ENCODE measurements around the gene RAD51B.

Gene RAD51B

DNA sequence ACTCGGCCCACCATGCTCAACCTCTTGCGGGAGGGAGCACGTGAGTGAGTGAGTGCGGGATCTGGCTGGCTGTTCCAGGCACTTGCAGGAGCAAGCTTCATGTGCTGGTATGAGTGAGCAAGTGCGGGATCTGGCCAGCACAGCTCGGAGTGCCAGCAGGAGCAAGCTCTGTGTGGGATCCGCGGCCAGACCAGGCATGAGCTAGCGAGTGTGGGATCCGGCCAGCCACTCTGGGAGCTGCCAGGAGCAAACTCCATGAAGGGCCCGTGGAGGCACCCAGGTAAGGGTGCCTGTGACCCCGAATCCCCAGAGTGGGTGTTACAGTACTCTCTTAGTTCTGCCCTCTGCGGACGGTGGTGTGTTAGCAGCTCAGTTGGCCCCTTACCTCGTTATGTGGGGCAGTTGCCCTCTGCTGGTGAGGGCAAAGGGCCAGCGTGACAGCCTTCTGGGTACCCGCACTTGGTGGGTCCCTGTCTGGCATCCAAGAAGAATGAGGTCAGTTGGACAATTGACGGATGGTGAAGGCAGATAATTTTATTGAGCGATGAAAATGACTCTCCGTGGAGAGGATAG lies 38.3 kb downstream of the RAD51B start:
- no peaks in the 10 kb centered on the region for H3K9me3 Mint-ChIP-seq
- no peaks in the 10 kb centered on the region for H3K27me3 Mint-ChIP-seq
- H3K36me3 Mint-ChIP-seq = peaks cover 2% of the 10 kb centered on the region
- H3K4me3 Mint-ChIP-seq = no peak overlapping the region
- peaks cover 5% of the 10 kb centered on the region for H3K4me1 Mint-ChIP-seq
- no peak overlapping the region for H3K27ac Mint-ChIP-seq

DNA sequence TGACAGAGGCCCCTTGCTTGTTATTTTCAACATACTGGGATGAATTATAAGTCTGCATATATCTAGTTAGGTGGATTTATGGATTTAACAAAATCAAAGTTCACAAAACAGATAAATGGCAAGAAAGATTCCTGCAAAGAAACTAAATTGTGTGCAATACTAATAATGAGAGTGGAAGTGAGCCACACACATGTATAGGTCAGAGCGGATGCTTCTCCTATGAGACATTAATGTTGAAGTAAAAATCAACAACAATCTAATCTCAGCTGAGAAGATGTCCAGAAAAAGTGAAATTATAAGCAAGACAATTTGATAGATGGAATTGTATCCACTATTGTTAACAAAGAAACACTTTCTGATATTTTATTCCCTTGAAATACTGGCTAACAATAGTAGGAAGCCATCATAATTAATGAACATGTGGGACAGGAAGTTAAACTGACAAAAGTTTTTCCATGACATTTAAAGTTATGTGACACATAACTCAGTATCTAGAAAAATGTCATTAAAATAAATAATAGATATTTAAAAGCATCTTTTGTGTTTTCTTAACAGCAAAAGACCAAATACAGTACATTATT lies 39.7 kb downstream of the RAD51B start:
- no peak overlapping the region for H3K27ac Mint-ChIP-seq
- H3K9me3 Mint-ChIP-seq = no peaks in the 10 kb centered on the region
- H3K27me3 Mint-ChIP-seq = no peaks in the 10 kb centered on the region
- H3K4me1 Mint-ChIP-seq = peaks cover 5% of the 10 kb centered on the region
- H3K36me3 Mint-ChIP-seq = peaks cover 2% of the 10 kb centered on the region
- no peak overlapping the region for H3K4me3 Mint-ChIP-seq

DNA sequence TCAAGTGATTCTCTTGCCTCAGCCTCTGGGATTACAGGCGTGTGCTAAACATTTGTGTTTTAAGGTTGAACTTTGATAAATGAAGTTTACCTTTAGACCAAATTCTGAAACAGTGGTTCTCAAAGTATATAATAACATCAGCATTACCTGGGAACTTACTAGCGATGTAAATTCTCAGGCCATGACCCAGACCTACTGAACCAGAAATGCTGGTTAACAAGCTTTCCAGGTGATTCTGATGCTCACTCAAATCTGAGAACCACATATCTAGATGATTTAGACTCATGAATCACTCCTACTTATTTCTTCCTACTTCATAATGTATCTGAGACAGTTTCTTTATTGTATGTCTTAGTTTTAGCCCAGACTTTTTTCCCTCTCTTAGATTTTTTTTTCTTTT lies 43.6 kb downstream of the RAD51B start:
- Mint-ChIP-seq H3K27ac (no peak overlapping the region), H3K4me3 (no peak overlapping the region), H3K36me3 (peaks cover 13% of the 10 kb centered on the region), H3K9me3 (no peaks in the 10 kb centered on the region), H3K27me3 (no peaks in the 10 kb centered on the region), H3K4me1 (peaks cover 12% of the 10 kb centered on the region)

- no peaks in the 10 kb centered on the region for H3K27me3 Mint-ChIP-seq
- no peaks in the 10 kb centered on the region for H3K36me3 Mint-ChIP-seq
- no peaks in the 10 kb centered on the region for H3K9me3 Mint-ChIP-seq
- no peaks in the 10 kb centered on the region for H3K4me1 Mint-ChIP-seq
- H3K27ac Mint-ChIP-seq = no peak overlapping the region
- H3K4me3 Mint-ChIP-seq = no peak overlapping the region
These were observed 55.8 kb downstream of the RAD51B start for GRCh38 chr14:67875175-67876006.

DNA sequence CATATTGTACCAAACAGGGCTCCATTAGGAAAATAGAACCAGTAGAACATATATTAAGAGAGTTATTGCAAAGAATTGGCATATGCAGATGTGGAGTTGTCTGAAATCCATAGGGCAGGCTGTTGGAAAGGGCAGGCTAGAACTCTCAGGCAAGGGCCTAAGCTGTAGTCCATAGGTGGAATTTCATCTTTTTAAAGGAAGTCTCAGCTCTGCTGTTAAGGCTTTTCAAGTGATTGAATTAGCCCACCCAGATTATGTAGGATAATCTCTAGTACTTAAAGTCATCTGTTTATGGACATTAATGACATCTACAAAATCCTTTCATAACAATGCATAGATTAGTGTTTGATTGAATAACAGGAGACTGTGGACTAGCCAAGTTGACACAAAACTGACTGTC lies 59.4 kb downstream of the RAD51B start:
- Mint-ChIP-seq H3K27me3 (no peaks in the 10 kb centered on the region), H3K9me3 (no peaks in the 10 kb centered on the region), H3K27ac (no peak overlapping the region), H3K36me3 (peaks cover 1% of the 10 kb centered on the region), H3K4me1 (peaks cover 22% of the 10 kb centered on the region), H3K4me3 (no peak overlapping the region)

GRCh38 chr14:67881225-67881624 lies 61.6 kb downstream of the RAD51B start:
- Mint-ChIP-seq H3K4me3 (no peak overlapping the region), H3K4me1 (peaks cover 29% of the 10 kb centered on the region), H3K27me3 (no peaks in the 10 kb centered on the region), H3K36me3 (peaks cover 2% of the 10 kb centered on the region), H3K27ac (peak overlapping the region; percentile 10), H3K9me3 (no peaks in the 10 kb centered on the region)

- no peak overlapping the region for H3K27ac Mint-ChIP-seq
- H3K4me1 Mint-ChIP-seq = peaks cover 29% of the 10 kb centered on the region
- peaks cover 10% of the 10 kb centered on the region for H3K36me3 Mint-ChIP-seq
- H3K4me3 Mint-ChIP-seq = no peak overlapping the region
- H3K27me3 Mint-ChIP-seq = no peaks in the 10 kb centered on the region
- H3K9me3 Mint-ChIP-seq = no peaks in the 10 kb centered on the region
These were observed 63.5 kb downstream of the RAD51B start for GRCh38 chr14:67882986-67883555.

DNA sequence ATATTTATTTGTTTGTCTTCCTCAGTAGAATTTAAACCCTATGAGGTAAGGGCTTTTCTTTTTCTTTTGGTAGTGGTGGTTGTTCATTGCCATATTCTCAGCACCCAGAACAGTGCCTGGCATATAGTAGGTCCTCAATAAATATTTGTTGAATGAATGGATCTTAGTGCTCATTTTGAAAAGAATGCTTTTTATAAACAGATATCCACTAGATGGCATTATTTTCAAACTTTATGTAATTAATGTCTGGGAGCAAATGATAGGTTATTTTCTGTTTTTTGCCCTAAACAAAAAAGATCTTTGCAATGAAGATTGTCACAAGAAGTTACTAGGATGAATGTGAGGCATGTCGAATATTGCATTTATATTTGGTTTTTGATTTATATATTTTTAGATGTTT lies 64.1 kb downstream of the RAD51B start:
- Mint-ChIP-seq H3K4me3 (no peak overlapping the region), H3K27ac (no peak overlapping the region), H3K4me1 (peaks cover 29% of the 10 kb centered on the region), H3K9me3 (no peaks in the 10 kb centered on the region), H3K36me3 (peaks cover 10% of the 10 kb centered on the region), H3K27me3 (no peaks in the 10 kb centered on the region)

DNA sequence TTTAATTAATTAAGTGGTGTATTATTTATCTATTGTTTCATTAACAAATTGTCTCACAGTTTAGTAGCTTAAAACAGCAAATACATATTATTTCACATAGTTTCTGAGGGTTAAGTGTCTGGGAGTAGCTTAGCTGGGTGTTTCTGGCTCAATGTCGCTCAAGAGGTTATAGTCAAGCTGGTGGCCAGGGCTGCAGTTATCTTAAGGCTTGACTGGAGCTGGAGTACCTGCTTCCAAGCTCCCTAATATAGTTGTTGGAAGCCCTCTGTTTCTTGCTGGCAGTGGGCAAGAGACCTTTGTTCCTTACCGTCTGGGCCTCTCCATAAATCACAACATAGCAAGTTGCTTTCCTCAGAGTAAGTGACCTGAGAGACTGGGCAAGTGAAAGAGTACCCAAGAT lies 66.6 kb downstream of the RAD51B start:
- no peaks in the 10 kb centered on the region for H3K27me3 Mint-ChIP-seq
- H3K4me1 Mint-ChIP-seq = peaks cover 25% of the 10 kb centered on the region
- H3K9me3 Mint-ChIP-seq = no peaks in the 10 kb centered on the region
- H3K4me3 Mint-ChIP-seq = no peak overlapping the region
- no peak overlapping the region for H3K27ac Mint-ChIP-seq
- H3K36me3 Mint-ChIP-seq = peaks cover 9% of the 10 kb centered on the region

DNA sequence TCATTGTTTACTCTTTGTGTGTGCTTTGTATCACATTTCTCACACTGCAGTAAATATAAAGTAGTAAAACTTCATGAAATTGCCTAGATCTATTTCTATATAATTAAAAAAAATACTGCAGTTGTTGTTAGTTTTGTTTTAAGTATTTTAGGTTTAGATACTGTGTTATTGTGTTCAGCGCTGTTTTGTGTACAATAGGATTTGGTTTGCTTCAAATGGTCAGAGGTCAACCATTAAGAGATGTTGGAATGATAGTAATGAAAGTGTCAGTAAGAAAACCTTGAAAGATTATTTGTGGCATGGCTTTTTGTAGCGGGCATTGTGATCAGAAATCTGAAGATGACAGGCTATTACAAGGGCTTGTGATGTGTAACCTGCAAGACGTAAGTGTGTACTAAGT lies 67.9 kb downstream of the RAD51B start:
- Mint-ChIP-seq H3K27ac (no peak overlapping the region), H3K9me3 (no peaks in the 10 kb centered on the region), H3K4me3 (no peak overlapping the region), H3K27me3 (no peaks in the 10 kb centered on the region), H3K4me1 (peaks cover 14% of the 10 kb centered on the region), H3K36me3 (peaks cover 9% of the 10 kb centered on the region)

GRCh38 chr14:67889455-67889854 lies 69.9 kb downstream of the RAD51B start:
- Mint-ChIP-seq H3K27ac (no peak overlapping the region), H3K36me3 (peaks cover 9% of the 10 kb centered on the region), H3K4me3 (no peak overlapping the region), H3K27me3 (no peaks in the 10 kb centered on the region), H3K4me1 (peaks cover 5% of the 10 kb centered on the region), H3K9me3 (no peaks in the 10 kb centered on the region)

GRCh38 chr14:67892466-67893100 lies 73.0 kb downstream of the RAD51B start:
- Mint-ChIP-seq H3K9me3 (no peaks in the 10 kb centered on the region), H3K4me3 (no peak overlapping the region), H3K4me1 (no peaks in the 10 kb centered on the region), H3K27me3 (no peaks in the 10 kb centered on the region), H3K27ac (no peak overlapping the region), H3K36me3 (peaks cover 2% of the 10 kb centered on the region)

DNA sequence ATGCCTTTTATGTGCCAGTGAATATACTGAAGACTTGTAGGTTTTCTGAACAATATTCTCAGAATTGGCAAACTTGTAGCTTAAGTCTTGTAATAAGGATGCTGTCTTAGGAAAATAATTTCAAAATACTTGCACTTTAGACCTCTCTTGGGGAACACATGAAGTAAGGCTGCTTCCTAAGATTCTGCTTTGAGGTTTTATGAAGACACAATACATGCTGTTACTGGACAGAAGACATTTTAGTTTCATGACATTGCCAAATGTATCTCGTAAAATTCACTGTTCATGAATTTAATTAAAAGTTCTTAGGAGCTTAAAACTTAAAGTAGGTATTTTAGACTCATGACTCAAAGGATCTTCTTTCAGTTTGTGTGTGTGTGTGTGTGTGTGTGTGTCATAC lies 80.7 kb downstream of the RAD51B start:
- Mint-ChIP-seq H3K4me1 (peaks cover 4% of the 10 kb centered on the region), H3K27ac (no peak overlapping the region), H3K9me3 (no peaks in the 10 kb centered on the region), H3K36me3 (peaks cover 9% of the 10 kb centered on the region), H3K27me3 (no peaks in the 10 kb centered on the region), H3K4me3 (no peak overlapping the region)

GRCh38 chr14:67908052-67908754 lies 88.6 kb downstream of the RAD51B start:
- Mint-ChIP-seq H3K27me3 (no peaks in the 10 kb centered on the region), H3K36me3 (peaks cover 14% of the 10 kb centered on the region), H3K4me1 (no peaks in the 10 kb centered on the region), H3K9me3 (no peaks in the 10 kb centered on the region), H3K4me3 (no peak overlapping the region), H3K27ac (no peak overlapping the region)

DNA sequence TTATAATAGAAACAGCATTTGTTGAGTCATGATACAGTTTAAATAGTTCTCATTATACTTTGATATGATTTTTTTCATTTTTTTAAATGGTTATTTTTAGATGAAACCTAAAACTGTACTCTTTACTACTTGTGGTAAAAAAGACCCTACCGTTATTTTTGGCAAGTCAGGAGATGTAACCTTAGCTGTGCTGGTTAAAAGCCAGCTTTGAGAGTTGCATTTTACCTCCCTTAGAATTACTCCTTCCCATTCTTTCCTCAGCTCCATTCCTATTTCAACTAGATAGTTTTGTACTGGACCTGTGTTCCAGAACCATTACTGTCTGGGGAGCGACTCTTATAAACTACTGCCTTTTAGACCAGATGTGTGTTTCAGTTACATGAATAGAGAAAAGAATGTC lies 92.0 kb downstream of the RAD51B start:
- no peak overlapping the region for H3K27ac Mint-ChIP-seq
- no peak overlapping the region for H3K4me3 Mint-ChIP-seq
- peaks cover 5% of the 10 kb centered on the region for H3K36me3 Mint-ChIP-seq
- no peaks in the 10 kb centered on the region for H3K9me3 Mint-ChIP-seq
- H3K27me3 Mint-ChIP-seq = no peaks in the 10 kb centered on the region
- no peaks in the 10 kb centered on the region for H3K4me1 Mint-ChIP-seq
